Neural progenitor cell (in vitro differentiated cells): ENCODE results near the gene PARN.

Experiments
- EZH2phosphoT487 ChIP-seq: fragments of 200-600 bp; sonication (generic); IDR thresholded peaks from 2 replicates; pipeline ENCODE4 v1.6.1; 2017; ENCODE audit warnings: antibody characterized with exemption
- TF ChIP-seq, protein P1 (sequence below): fragments of 200-600 bp; sonication (generic); IDR thresholded peaks from 2 replicates; pipeline ENCODE4 v1.5.1; 2017; ENCODE audit warnings: antibody characterized with exemption, mild to moderate bottlenecking

GRCh38 chr16:14613991-14614390 lies 16.1 kb downstream of the PARN start:
- TF ChIP-seq, protein P1, sequence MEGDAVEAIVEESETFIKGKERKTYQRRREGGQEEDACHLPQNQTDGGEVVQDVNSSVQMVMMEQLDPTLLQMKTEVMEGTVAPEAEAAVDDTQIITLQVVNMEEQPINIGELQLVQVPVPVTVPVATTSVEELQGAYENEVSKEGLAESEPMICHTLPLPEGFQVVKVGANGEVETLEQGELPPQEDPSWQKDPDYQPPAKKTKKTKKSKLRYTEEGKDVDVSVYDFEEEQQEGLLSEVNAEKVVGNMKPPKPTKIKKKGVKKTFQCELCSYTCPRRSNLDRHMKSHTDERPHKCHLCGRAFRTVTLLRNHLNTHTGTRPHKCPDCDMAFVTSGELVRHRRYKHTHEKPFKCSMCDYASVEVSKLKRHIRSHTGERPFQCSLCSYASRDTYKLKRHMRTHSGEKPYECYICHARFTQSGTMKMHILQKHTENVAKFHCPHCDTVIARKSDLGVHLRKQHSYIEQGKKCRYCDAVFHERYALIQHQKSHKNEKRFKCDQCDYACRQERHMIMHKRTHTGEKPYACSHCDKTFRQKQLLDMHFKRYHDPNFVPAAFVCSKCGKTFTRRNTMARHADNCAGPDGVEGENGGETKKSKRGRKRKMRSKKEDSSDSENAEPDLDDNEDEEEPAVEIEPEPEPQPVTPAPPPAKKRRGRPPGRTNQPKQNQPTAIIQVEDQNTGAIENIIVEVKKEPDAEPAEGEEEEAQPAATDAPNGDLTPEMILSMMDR: no peak
- TF ChIP-seq EZH2phosphoT487: no peak
